Epithelial cell of esophagus (primary cell): Measurements from ENCODE around the gene N4BP2.

Experiments
- DNase-seq: peaks from one replicate; pipeline ENCODE4 v3.0.0; 2010; ENCODE audit warnings: low read depth
- H3K4me3 ChIP-seq: 2 replicates; pipeline ENCODE4 v1.5.1; 2011; ENCODE audit warnings: mild to moderate bottlenecking, low read length, control low read depth
- TF ChIP-seq, protein P1 (sequence below): IDR thresholded peaks from 2 replicates; pipeline ENCODE4 v1.5.1; 2011; ENCODE audit warnings: low read depth, mild to moderate bottlenecking, low read length, control low read depth, inconsistent platforms; ENCODE audit not compliant: insufficient read depth; ENCODE audit errors: missing control alignments

The N4BP2 gene

DNA sequence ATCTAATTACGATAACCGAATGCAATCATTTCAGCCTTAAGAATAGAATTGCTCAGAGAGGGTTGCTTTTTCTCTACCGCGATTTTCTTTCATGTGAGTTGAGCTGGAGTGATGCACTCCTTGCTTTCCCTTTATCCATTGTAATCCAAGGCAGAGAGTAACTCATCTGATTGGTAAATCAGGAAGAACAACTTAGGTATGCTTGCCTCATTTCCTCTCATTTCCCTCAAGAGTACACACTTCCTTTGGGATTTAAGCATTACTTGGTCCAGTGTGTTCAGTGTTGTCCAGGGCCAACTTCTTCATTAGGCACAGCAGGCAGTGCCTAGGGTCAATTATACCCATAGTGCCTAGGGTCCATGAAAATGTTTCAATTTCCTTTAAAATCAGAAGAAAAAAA lies 15.7 kb upstream of the N4BP2 start:
- peak; percentile 42 for DNase-seq
- H3K4me3 ChIP-seq: no peak overlapping the region
- TF ChIP-seq, protein P1, sequence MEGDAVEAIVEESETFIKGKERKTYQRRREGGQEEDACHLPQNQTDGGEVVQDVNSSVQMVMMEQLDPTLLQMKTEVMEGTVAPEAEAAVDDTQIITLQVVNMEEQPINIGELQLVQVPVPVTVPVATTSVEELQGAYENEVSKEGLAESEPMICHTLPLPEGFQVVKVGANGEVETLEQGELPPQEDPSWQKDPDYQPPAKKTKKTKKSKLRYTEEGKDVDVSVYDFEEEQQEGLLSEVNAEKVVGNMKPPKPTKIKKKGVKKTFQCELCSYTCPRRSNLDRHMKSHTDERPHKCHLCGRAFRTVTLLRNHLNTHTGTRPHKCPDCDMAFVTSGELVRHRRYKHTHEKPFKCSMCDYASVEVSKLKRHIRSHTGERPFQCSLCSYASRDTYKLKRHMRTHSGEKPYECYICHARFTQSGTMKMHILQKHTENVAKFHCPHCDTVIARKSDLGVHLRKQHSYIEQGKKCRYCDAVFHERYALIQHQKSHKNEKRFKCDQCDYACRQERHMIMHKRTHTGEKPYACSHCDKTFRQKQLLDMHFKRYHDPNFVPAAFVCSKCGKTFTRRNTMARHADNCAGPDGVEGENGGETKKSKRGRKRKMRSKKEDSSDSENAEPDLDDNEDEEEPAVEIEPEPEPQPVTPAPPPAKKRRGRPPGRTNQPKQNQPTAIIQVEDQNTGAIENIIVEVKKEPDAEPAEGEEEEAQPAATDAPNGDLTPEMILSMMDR: no peak

DNA sequence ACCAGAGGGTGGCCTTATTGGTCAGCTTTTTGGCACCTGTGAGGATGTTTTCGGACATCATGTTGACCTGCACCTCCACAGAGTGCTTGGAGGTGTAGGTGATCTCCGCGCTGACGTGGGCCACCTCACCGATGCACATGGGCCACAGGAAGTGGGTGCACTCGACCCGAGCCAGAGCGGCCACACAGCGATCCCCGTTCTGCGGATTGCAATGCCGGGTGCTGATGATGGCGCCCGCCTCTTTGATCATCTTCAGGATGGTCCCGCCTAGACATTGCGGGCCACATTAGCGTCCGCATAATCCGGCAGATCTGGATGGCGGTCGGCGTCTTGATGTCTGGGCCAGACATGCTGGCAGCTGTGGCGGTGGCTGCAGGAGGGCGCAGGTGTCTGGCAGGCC lies 12.9 kb upstream of the N4BP2 start:
- DNase-seq: no peak
- H3K4me3 ChIP-seq: no peak overlapping the region
- TF ChIP-seq, protein P1: no peak

DNA sequence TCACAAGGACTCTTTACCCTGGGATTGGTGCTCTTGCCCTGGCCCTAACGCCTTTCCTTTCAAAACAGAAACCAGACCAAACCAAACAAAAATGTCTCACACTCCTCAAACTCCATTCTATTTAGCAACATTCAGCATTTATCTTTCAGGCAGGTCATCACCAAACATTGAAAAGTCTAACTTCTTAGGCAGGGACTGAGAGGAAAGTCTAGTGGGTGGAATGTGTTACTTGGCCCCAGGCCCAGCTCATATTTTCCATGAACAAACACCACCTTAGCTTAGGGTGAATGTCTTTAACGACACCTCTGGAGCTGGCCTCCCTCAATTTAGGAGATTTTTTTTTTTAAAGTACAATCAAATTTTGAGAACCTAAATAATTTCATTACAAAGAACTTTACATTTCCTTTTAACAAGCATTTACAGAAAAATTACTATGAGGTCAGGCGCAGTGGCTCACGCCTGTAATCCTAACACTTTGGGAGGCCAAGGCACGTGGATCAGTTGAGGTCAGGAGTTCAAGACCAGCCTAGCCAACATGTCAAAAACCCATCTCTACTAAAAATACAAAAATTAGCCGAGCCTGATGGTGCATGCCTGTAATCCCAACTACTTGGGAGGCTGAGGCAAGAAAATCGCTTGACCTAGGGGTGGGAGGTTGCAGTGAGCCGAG lies 10.2 kb upstream of the N4BP2 start:
- peak; percentile 50 for DNase-seq
- no peak overlapping the region for H3K4me3 ChIP-seq
- TF ChIP-seq, protein P1: peak; percentile 13

DNA sequence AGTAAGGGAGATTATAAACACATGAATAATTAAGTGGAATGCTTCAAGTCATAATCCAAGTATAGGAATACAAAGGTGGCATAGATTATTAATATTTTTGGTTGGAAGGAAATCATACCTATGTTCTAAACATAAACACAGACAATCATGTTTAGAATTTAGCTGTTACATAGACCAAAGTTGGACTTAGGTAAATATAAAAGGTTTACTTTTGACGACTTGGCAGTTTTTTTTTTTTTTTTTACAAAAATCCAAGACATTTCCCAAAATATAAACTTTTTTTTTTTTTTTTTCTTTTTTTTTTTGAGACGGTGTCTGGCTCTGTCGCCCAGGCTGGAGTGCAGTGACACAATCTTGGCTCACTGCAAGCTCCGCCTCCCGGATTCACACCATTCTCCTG lies 3.5 kb upstream of the N4BP2 start:
- no peak for DNase-seq
- no peak overlapping the region for H3K4me3 ChIP-seq
- TF ChIP-seq, protein P1: no peak

DNA sequence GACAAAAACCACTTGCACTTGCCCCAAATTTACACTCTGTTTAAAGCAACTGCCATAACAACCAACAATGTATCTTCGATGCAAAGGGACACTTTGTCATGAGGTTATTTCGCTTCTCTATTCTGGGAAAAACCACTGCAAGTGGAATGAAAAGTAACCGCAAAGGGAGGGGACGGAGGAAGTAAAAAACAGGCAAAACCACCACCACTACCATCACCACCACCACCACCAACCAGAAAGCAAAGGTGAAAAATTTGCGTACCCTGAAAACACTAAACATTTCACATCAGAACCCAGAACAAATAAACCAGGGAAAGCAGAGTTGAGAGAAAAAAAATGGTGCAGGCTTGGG lies 1.2 kb upstream of the N4BP2 start:
- DNase-seq: no peak
- peak overlapping the region; percentile 74 for H3K4me3 ChIP-seq
- TF ChIP-seq, protein P1: no peak

DNA sequence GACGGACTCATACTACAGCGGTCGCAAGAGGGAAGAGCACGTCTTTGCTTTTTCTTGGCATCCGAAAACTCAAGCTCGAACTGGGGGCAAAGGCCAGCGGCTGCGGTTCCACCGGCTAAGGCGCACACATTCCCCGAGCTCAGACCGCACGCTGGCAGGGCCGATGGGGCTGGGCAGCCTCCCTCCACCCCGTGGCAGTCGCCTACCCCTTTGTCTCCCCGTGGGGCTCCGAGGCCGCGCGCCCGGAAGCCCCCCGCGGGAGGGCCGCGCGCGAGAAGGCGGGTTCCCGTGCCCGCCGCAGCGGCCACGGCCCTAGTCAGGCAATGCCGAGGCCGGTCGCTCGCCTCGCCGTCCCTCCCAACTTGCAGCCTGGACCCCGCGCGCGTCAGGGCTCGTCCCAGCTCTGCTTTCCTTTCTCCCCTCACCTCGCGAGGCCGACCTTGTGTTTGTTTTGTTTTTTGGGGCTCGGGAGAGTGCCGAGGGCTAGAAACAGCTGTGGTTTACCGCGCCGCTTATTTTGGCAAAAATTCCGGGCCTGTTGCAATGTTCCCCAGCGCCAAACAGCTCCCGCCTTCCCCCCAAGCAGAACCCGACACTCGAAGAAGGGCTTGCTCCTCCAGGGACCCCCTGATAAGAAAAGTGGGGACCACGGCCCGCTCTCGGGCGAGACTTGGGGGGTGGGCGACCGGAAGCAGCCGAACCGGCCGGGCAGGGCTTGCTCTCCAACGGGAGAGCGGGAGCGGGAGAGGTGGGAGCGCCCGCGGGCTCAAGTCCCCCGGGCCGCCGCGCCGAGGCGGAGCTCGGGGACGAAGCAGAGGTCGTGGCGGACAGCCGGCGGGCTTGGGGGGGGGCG lies 561 bp upstream of the N4BP2 start:
- TF ChIP-seq, protein P1: no peak
- H3K4me3 ChIP-seq: peak overlapping the region; percentile 74
- peak; percentile 33 for DNase-seq
